Stimulated activated CD8-positive, alpha-beta memory T cell treated with anti-CD3 and anti-CD28 coated beads, Interleukin-15, amount 100 ng/mL, for 4 hours (primary cell): ENCODE measurements around the gene ACBD6.

ENCODE experiments used
- DNase-seq, 2 donors: peaks; one replicate each; pipeline ENCODE4 v3.0.0-alpha.2; 2020; ENCODE audit warnings: low read depth in 2 of 2

Gene ACBD6

GRCh38 chr1:180270530-180271271 lies 231.7 kb downstream of the ACBD6 start:
- DNase-seq = no peak

DNA sequence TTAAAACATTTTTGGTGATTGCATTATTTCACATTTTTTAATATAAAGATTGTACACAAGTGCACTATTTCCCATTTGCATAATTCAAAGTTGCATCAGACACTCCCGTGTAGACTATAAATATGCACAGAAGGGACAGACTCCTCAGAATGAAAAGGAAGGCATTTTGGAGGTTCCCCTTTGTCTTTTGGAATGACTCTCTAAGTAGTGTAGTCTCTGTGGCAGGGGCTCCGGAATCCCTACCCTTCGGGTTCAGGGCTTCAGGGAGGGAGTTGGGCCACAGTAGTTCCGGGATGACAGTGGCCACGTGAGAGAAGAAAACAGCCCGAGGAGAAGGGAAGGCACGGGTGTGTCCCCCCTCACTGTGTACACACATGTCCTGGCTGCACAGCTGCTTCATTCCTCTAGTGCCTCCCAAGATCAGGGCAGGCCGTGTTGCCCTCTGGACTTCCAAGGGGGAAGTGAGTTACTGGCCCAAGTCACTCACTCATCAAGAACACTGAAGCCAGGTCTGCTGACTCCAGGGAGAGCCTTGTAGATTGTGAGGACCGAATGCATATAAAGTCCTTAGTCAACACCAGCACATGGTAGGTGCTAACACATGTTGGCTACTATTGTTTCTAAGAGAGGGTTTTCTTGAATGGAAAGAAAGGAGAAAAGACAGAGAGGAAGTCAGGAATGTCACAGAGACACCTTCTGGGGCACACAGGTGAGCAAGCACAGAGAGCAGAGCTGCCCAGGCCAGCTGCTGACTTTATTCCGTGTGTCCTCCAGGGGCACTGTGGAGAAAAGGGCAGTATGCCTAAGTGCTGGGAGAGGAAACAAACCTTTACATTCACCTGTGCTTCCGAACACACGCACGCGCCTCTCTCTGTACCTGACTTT lies 232.5 kb downstream of the ACBD6 start:
- no peak for DNase-seq

GRCh38 chr1:180268556-180269075 lies 233.8 kb downstream of the ACBD6 start:
- DNase-seq = no peak

GRCh38 chr1:180267761-180268555 lies 234.4 kb downstream of the ACBD6 start:
- no peak for DNase-seq

GRCh38 chr1:180267211-180267561 lies 235.2 kb downstream of the ACBD6 start:
- DNase-seq = no peak

- no peak for DNase-seq
Measured at GRCh38 chr1:180266275-180267210, 235.8 kb downstream of the ACBD6 start.

DNA sequence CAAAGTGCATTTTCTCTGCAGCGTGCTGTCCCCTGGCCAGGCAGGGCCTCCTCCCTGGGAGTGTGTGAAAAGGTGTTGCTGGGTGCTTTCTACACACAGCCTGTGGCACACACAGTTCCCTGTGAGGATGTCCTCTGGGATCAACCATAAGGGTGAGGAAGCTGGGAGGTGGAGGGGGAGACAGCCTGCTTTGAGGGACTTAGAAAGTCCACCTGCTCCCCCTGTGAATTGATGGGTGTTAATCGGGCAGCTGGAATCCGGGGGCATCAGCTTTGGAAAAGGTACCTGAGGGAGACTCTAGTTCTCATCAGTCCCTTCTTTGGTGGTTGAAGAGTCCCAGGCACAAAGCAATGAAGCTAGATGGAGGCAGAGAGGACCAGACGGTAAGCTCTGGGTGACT lies 236.5 kb downstream of the ACBD6 start:
- DNase-seq = no peak

GRCh38 chr1:180265201-180265600 lies 237.2 kb downstream of the ACBD6 start:
- DNase-seq = no peak

DNA sequence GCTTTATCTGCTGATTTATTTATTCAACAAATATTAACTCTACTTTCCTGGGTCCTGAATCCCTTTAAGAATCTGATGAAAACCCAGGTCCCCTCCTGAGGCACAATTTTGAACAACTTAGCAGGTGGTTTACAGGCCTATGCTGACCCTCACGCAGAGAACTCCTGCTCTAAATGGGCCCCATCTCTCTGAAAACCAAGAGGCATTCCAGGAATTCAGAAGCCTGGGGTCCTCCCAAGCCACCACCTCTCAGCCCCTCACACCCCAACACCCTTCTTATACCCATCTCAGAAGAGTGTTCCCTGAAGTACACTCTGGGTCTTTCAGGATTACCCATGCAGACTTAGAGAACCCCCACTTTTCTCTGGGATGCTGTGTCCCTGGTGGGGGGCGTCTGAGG lies 237.8 kb downstream of the ACBD6 start:
- DNase-seq = no peak

- no peak for DNase-seq
Measured at GRCh38 chr1:180262628-180263488, 239.5 kb downstream of the ACBD6 start.

DNA sequence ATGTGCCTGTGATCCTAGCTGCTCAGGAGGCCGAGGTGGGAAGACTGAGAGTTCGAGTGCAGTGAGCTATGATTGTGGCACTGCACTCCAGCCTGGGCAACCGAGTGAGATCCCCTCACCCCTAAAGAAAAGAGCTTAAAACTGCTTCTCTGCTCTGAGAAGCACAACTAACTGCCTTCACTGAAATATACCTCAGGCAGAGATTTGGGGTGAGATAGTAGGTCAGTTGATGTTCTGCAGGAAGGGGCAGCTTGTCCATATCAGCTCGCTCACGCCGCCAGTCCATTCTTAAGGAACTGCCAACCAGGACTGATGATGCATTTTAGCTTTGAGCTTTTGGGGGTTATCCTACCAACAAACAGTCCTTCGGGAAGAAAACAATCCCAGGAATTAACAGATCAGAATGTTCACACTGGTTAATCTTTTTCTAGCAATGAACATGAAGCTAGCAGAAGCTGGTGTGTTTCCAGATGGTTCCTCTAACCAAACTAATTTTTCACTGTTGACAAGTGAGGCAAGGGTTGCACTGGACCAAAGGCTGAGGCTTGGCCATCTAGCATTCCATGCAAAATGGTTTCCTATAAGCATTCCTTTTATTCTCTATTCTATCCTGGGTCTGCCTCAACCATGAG lies 240.7 kb downstream of the ACBD6 start:
- DNase-seq = no peak

DNA sequence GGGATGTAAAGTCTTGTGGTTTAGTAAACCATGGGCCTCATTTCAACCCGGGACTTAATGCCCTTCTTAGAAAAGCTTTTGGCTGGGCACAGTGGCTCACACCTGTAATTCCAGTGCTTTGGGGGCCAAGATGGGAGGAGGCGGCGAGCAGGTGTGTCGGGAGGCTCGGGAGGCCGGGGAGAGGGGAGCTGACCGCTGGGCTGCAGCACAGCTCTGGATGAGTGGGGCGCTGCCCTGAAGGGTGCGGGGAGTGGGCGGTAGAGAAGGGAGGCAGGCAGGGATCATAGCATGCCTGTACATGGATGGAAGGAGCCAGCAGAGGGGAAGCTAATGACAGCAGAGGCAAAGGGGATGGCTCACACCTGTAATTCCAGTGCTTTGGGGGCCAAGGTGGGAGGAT lies 241.3 kb downstream of the ACBD6 start:
- DNase-seq = no peak

DNA sequence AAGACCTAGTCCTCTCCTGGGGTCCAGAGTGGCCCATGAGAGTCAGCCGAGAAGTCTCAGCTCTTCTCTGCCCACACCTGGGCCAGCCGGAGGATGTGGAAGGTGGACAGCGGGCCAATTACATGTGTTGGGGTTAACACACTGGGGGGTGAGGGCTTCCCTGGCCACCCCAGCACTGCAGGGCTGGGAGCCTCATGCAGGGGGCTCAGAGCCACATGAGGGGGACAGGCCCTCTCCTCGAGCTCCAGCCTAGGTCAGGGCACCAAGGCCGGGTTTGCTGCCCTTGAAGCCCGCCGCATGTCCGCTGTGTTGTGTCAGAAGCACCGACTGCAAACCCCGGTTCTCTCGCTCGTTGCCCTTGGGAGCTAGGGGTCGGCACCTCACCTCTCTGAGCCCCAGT lies 241.8 kb downstream of the ACBD6 start:
- no peak for DNase-seq

- DNase-seq = no peak
Measured at GRCh38 chr1:180259431-180260338, 242.7 kb downstream of the ACBD6 start.

GRCh38 chr1:180258935-180259334 lies 243.4 kb downstream of the ACBD6 start:
- DNase-seq = no peak

DNA sequence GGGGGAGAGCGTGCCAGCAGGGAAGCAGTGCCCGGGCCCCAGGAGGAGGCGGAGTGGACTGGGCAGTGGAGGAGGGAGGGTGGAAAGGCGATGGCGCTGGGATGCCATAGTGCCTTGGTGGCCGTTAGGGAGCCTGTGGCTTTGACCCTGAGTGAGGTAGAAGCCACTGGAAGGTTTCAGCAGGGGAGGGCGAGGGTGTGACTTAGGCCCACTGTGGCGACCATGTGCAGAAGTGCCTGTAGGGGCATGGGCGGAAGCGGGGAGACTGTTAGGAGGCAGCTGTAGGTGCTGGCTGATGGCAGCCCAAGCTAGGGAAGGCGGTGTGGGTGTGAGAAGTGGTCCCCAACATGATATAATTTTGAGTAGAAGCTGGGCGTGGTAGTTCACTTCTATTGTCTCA lies 244.1 kb downstream of the ACBD6 start:
- no peak for DNase-seq

- no peak for DNase-seq
Measured at GRCh38 chr1:180257486-180257885, 244.9 kb downstream of the ACBD6 start.

DNA sequence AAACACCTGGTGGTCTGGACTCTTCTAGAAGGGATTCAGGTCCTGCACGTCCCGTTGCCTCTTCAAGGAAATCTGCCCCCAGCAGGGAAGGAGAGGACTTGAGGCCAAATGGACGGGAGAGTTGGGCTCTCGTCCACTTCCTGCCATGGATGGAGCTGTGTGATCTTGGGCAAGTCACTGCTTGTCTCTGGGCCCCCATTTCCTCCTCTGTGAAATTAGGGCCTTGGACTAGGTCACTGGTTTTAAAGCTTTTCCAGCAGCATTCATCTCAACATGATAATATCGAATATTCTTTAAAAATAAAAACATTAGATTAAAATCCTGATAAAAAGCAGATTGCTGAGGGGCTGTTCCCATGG lies 245.4 kb downstream of the ACBD6 start:
- no peak for DNase-seq
